ENCODE results near the gene TRDN.

DNA sequence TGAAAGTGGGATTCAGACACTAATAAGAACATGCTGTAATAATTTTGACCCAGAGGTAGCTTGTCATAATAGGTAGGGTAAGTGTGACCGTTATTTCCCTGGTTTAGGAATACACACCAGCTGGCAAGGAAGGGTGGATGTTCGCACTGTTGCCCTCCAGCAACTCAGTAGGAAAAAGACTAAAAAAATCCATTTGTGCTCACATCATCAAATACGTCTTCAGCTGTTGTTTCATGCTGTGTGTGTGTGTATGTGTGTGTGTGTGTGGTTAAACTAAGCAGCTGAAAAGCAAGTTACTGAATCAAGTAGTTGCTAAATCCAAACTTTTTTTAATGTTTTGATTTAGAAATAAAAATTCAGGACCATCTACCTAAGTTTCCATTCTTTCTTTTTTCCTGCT, 218.7 kb downstream of the TRDN start:
- TF ChIP-seq, protein P1, sequence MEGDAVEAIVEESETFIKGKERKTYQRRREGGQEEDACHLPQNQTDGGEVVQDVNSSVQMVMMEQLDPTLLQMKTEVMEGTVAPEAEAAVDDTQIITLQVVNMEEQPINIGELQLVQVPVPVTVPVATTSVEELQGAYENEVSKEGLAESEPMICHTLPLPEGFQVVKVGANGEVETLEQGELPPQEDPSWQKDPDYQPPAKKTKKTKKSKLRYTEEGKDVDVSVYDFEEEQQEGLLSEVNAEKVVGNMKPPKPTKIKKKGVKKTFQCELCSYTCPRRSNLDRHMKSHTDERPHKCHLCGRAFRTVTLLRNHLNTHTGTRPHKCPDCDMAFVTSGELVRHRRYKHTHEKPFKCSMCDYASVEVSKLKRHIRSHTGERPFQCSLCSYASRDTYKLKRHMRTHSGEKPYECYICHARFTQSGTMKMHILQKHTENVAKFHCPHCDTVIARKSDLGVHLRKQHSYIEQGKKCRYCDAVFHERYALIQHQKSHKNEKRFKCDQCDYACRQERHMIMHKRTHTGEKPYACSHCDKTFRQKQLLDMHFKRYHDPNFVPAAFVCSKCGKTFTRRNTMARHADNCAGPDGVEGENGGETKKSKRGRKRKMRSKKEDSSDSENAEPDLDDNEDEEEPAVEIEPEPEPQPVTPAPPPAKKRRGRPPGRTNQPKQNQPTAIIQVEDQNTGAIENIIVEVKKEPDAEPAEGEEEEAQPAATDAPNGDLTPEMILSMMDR (IDR thresholded peaks at IDR 0.05; ENCODE audit: poor library complexity) = no peak
- TF ChIP-seq EZH2phosphoT487 (IDR thresholded peaks at IDR 0.05; ENCODE audit: low read depth, severe bottlenecking, unreplicated experiment) = no peak
- no peak for TF ChIP-seq EZH2 (IDR thresholded peaks at IDR 0.05; ENCODE audit: borderline replicate concordance)
